ENCODE data around the gene STEAP1B.

STEAP1B gene

DNA sequence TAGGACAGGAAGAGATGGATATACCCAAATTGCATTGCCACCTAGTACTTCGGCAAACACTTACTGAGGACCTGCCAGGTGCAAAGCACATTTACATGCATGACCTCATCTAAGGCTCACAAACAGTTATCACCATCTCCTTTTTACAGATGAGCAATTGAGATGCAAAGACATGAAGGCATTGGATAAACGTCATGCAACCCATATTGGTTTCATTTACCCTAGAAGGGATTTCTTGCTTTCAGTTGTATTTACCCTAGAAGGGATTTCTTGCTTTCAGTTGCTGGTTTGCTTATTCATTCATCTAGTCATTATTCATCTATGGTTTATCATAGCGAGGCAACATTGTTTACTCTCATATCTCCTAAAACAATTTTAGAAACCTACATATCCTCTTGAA is 52.2 kb downstream of the STEAP1B start:
- Histone ChIP-seq H3K27me3 (ENCODE audit: insufficient read depth, insufficient read length) (no peaks in the 10 kb centered on the region), H3K4me3 (ENCODE audit: insufficient read length, low read depth) (no peak overlapping the region), H3K9ac (ENCODE audit: insufficient read length, low read depth) (no peak overlapping the region), H3K4me1 (ENCODE audit: insufficient read depth, insufficient read length) (no peaks in the 10 kb centered on the region), H3K9me3 (ENCODE audit: insufficient read depth, low read length) (no peaks in the 10 kb centered on the region), H3K36me3 (ENCODE audit: insufficient read depth, insufficient read length, low read length) (no peaks in the 10 kb centered on the region)
- TF ChIP-seq ZNF274 (IDR thresholded peaks at IDR 0.05; ENCODE audit: low read depth, low read length) (no peak), SUZ12 (IDR thresholded peaks at IDR 0.05; ENCODE audit: extremely low read depth, insufficient read depth, insufficient read length) (no peak), YY1 (IDR thresholded peaks at IDR 0.05; ENCODE audit: insufficient read depth, insufficient read length) (no peak)
- no peak for DNase-seq (ENCODE audit: low read depth, low spot score)

DNA sequence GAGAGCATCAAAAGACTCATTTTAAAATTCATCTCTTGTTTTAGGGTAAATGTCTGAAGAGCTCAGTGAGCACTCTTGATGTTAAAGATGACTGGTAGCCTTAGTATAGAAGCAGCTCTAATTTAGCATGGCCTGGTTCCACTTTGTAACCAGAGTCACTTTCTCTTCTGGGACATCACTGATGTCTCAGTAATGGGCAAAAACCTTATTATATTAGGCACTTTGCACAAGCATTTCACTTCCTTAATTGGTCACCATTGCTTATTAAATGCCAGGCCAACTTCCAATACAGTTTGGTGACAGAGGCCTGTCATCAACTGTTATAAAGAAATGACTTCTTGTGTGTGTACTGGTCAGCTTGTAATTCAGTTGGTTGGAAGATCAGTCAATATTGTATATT is 53.0 kb downstream of the STEAP1B start:
- TF ChIP-seq ZNF274 (IDR thresholded peaks at IDR 0.05; ENCODE audit: low read depth, low read length) (no peak), YY1 (IDR thresholded peaks at IDR 0.05; ENCODE audit: insufficient read depth, insufficient read length) (no peak), SUZ12 (IDR thresholded peaks at IDR 0.05; ENCODE audit: extremely low read depth, insufficient read depth, insufficient read length) (no peak)
- Histone ChIP-seq H3K4me1 (ENCODE audit: insufficient read depth, insufficient read length) (peaks cover 4% of the 10 kb centered on the region), H3K9ac (ENCODE audit: insufficient read length, low read depth) (no peak overlapping the region), H3K9me3 (ENCODE audit: insufficient read depth, low read length) (no peaks in the 10 kb centered on the region), H3K27me3 (ENCODE audit: insufficient read depth, insufficient read length) (no peaks in the 10 kb centered on the region), H3K36me3 (ENCODE audit: insufficient read depth, insufficient read length, low read length) (no peaks in the 10 kb centered on the region), H3K4me3 (ENCODE audit: insufficient read length, low read depth) (no peak overlapping the region)
- DNase-seq (ENCODE audit: low read depth, low spot score) = no peak

DNA sequence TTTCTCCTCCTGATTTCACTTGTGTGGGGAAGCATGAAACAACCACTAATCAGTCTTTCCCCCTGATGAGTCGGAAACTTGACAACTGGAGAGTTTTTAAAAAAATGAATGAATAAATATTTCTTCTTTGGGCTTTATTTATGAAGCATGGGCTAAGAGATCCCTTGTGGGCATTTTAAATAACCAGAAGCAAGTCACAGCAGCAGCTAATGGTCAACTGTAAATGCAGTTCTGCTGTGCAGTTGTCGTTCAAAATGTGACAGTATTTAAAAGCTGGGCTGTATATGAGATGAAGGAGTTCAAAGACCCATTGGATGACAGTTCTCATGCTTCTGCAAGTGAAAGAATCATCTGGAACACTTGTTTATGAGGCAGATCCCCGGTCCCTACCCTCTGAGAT is 54.1 kb downstream of the STEAP1B start:
- no peaks in the 10 kb centered on the region for H3K9me3 ChIP-seq (ENCODE audit: insufficient read depth, low read length)
- no peaks in the 10 kb centered on the region for H3K27me3 ChIP-seq (ENCODE audit: insufficient read depth, insufficient read length)
- H3K4me1 ChIP-seq (ENCODE audit: insufficient read depth, insufficient read length) = peaks cover 4% of the 10 kb centered on the region
- no peak overlapping the region for H3K4me3 ChIP-seq (ENCODE audit: insufficient read length, low read depth)
- no peak for TF ChIP-seq YY1 (IDR thresholded peaks at IDR 0.05; ENCODE audit: insufficient read depth, insufficient read length)
- no peak for TF ChIP-seq ZNF274 (IDR thresholded peaks at IDR 0.05; ENCODE audit: low read depth, low read length)
- TF ChIP-seq SUZ12 (IDR thresholded peaks at IDR 0.05; ENCODE audit: extremely low read depth, insufficient read depth, insufficient read length) = no peak
- DNase-seq (ENCODE audit: low read depth, low spot score) = no peak
- H3K36me3 ChIP-seq (ENCODE audit: insufficient read depth, insufficient read length, low read length) = no peaks in the 10 kb centered on the region
- no peak overlapping the region for H3K9ac ChIP-seq (ENCODE audit: insufficient read length, low read depth)

DNA sequence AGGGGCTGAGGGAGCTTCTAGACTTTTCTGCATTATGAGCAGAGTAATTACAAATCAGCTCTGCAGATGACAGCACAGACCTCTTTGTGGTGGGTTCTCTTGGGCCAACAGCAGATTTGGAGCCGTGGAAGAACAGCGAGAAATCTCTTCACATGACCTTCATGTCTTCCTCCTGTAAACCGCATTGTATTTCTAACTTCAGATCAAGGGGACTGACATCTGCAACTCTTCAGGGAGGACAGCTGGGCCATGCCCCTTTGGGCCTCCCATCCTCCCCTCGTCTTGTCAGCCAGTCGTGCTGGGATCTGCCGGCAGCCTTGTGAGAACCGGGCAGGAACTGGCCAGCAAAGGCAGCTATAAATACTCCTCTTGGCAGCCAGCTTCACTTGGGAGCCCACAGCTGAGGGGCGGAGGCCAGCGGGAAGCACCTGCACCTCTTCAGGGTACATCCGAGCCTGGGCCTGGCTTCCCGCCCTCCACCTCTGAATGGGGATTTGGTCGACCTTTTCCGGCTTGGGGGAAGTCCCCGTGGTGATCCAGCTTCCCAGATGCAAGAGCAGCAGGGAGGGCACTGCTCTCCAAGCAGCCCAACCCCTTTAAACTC is 54.7 kb downstream of the STEAP1B start:
- TF ChIP-seq SUZ12 (IDR thresholded peaks at IDR 0.05; ENCODE audit: extremely low read depth, insufficient read depth, insufficient read length) = no peak
- TF ChIP-seq YY1 (IDR thresholded peaks at IDR 0.05; ENCODE audit: insufficient read depth, insufficient read length) = no peak
- TF ChIP-seq ZNF274 (IDR thresholded peaks at IDR 0.05; ENCODE audit: low read depth, low read length) = no peak
- DNase-seq (ENCODE audit: low read depth, low spot score) = no peak
- Histone ChIP-seq H3K9ac (ENCODE audit: insufficient read length, low read depth) (no peak overlapping the region), H3K9me3 (ENCODE audit: insufficient read depth, low read length) (no peaks in the 10 kb centered on the region), H3K4me1 (ENCODE audit: insufficient read depth, insufficient read length) (peaks cover 4% of the 10 kb centered on the region), H3K27me3 (ENCODE audit: insufficient read depth, insufficient read length) (no peaks in the 10 kb centered on the region), H3K36me3 (ENCODE audit: insufficient read depth, insufficient read length, low read length) (no peaks in the 10 kb centered on the region), H3K4me3 (ENCODE audit: insufficient read length, low read depth) (no peak overlapping the region)

DNA sequence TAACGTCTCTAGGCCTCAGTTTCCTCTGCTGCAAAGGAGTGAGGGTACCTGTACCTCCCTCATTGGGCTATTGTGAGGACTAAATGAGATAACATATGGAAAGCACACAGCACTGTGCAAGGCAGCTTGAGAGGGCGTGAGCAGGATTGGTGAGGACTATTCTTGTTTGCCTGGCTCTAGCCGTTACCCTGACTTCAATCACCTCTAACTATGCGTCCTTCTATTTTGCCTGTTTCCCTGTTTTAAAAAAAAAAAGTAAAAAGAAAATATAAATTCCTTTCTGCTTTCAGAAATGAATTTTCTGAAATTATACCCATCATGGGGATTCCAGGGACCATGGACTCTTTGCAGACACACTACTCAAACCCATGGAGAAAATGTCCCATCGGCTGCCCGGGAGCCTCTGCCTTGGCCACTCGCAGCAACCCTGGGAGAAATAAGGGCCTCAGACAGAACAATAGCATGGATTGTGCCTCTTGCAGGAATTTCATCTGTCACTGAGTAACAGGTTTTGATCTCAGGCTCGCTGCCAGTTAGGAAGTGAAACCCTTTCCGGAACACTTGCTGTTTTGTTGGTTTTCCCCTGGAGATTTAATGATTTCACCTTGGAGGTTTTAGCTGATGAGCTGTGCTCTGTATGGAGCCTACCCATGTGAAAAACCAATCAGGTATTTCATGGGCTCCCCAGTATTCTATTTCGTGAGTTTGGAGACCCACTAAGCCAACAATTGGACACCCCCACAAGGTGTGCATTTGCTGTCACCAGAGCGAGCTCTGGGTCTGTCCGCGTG is 55.6 kb downstream of the STEAP1B start:
- peaks cover 4% of the 10 kb centered on the region for H3K4me1 ChIP-seq (ENCODE audit: insufficient read depth, insufficient read length)
- DNase-seq (ENCODE audit: low read depth, low spot score) = no peak
- H3K9ac ChIP-seq (ENCODE audit: insufficient read length, low read depth) = no peak overlapping the region
- TF ChIP-seq SUZ12 (IDR thresholded peaks at IDR 0.05; ENCODE audit: extremely low read depth, insufficient read depth, insufficient read length) (no peak), YY1 (IDR thresholded peaks at IDR 0.05; ENCODE audit: insufficient read depth, insufficient read length) (no peak)
- H3K4me3 ChIP-seq (ENCODE audit: insufficient read length, low read depth) = no peak overlapping the region
- no peaks in the 10 kb centered on the region for H3K27me3 ChIP-seq (ENCODE audit: insufficient read depth, insufficient read length)
- no peaks in the 10 kb centered on the region for H3K9me3 ChIP-seq (ENCODE audit: insufficient read depth, low read length)
- H3K36me3 ChIP-seq (ENCODE audit: insufficient read depth, insufficient read length, low read length) = no peaks in the 10 kb centered on the region

DNA sequence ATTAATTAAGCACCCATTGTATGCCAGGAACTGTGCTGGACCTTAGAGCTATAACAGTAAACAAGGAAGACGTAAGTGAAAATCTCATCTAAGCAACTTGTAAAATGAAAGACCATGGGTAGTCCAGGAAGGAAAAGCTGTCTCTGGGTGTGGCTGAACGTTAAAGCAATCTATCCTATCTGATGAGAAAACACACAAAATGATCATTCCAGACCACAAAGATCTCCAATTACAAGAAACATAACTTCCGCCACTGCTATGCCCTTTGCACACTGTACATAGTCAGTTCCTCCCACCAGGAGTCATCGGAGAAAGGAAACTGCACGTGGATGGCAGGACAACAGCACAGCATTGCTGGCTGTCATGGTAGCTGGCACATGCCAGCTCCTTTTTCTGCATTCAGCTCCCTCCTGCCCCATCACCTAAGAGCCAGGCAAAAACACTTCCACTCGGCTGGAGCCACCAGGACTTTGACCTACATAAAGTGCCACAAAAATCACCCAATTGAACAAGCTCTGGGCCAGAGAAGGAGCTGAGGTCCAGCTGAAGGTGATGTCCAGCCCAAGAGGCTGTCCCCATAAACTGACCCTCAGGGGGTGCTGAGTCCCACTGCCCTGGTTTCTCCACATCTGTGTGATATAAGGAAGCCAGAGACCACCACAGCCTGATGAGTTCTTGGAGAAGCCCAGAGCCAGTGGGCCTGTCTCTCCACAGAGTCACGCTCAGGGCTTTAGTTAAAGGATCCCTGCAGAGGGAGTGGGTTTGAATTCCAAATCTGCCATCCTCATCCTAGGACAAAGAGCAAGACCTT is 56.4 kb downstream of the STEAP1B start:
- H3K4me3 ChIP-seq (ENCODE audit: insufficient read length, low read depth) = no peak overlapping the region
- TF ChIP-seq ZNF274 (IDR thresholded peaks at IDR 0.05; ENCODE audit: low read depth, low read length) (no peak), YY1 (IDR thresholded peaks at IDR 0.05; ENCODE audit: insufficient read depth, insufficient read length) (no peak)
- no peaks in the 10 kb centered on the region for H3K27me3 ChIP-seq (ENCODE audit: insufficient read depth, insufficient read length)
- H3K36me3 ChIP-seq (ENCODE audit: insufficient read depth, insufficient read length, low read length) = no peaks in the 10 kb centered on the region
- H3K9me3 ChIP-seq (ENCODE audit: insufficient read depth, low read length) = no peaks in the 10 kb centered on the region
- no peak overlapping the region for H3K9ac ChIP-seq (ENCODE audit: insufficient read length, low read depth)
- no peak for DNase-seq (ENCODE audit: low read depth, low spot score)
- peaks cover 4% of the 10 kb centered on the region for H3K4me1 ChIP-seq (ENCODE audit: insufficient read depth, insufficient read length)

DNA sequence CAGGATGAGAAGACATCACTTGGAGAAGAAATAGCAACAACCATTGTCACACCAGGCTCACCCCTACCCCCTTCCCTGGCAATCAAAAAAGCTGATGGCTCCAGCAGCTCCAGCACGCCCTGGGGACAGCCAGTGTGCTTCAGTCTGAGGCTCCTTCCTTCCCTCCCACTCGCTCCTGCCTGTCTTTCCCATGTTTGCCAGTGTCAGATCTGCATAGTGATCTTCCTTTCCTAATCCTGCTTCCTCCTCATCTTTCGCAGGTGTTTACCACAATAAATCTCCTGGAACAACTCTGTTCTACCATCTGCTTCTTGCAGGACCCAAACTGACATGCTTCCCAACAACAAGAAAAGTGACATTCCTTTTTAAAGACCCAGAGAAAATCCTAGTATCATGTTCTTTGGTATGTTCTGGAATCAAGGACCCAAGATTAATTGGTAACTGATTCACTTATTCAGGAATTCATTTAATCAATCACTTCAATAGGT is 57.1 kb downstream of the STEAP1B start:
- Histone ChIP-seq H3K4me3 (ENCODE audit: insufficient read length, low read depth) (no peak overlapping the region), H3K36me3 (ENCODE audit: insufficient read depth, insufficient read length, low read length) (no peaks in the 10 kb centered on the region), H3K4me1 (ENCODE audit: insufficient read depth, insufficient read length) (peaks cover 4% of the 10 kb centered on the region), H3K9me3 (ENCODE audit: insufficient read depth, low read length) (no peaks in the 10 kb centered on the region), H3K9ac (ENCODE audit: insufficient read length, low read depth) (no peak overlapping the region), H3K27me3 (ENCODE audit: insufficient read depth, insufficient read length) (no peaks in the 10 kb centered on the region)
- no peak for TF ChIP-seq YY1 (IDR thresholded peaks at IDR 0.05; ENCODE audit: insufficient read depth, insufficient read length)
- TF ChIP-seq ZNF274 (IDR thresholded peaks at IDR 0.05; ENCODE audit: low read depth, low read length) = no peak
- no peak for TF ChIP-seq SUZ12 (IDR thresholded peaks at IDR 0.05; ENCODE audit: extremely low read depth, insufficient read depth, insufficient read length)
- no peak for DNase-seq (ENCODE audit: low read depth, low spot score)
